H1 (cell line): ENCODE results near the gene KDM1A.

ENCODE experiments used
- ASH2L ChIP-seq: fragments of 200-600, 300-600 bp; sonication (generic); IDR thresholded peaks from one replicate; pipeline ENCODE4 v1.7.1; 2017; ENCODE audit warnings: low read length
- CBX5 ChIP-seq: fragments of 300-800, 300-1000 bp; sonication (generic); IDR thresholded peaks from 2 replicates; pipeline ENCODE4 v1.7.1; 2016; ENCODE audit warnings: antibody characterized with exemption, low read length, low read depth
- CBX8 ChIP-seq: fragments of 300-800, 300-1000 bp; sonication (generic); IDR thresholded peaks from 2 replicates; pipeline ENCODE4 v1.7.1; 2016; ENCODE audit warnings: low read depth, low read length, borderline replicate concordance
- CHD1 ChIP-seq: IDR thresholded peaks from 2 replicates; pipeline ENCODE4 v1.6.1; 2012; ENCODE audit warnings: low read depth, low read length, improper control_type of control experiment
- EGR1 ChIP-seq: IDR thresholded peaks from 2 replicates; pipeline ENCODE4 v1.6.1; 2011; ENCODE audit warnings: low read depth, low read length, borderline replicate concordance
- EZH2 ChIP-seq: fragments of 200-600 bp; sonication (generic); IDR thresholded peaks from 2 replicates; pipeline ENCODE4 v1.7.1; 2012; ENCODE audit warnings: low read depth, mild to moderate bottlenecking, moderate library complexity, low read length, inconsistent platforms; ENCODE audit not compliant: severe bottlenecking
- PHF8 ChIP-seq: fragments of 200-600 bp; sonication (generic); conservative IDR thresholded peaks from 2 replicates; pipeline ENCODE4 v1.7.1; 2012; ENCODE audit warnings: low read depth, mild to moderate bottlenecking, inconsistent platforms, low read length, moderate library complexity
- POLR2A ChIP-seq, 2 experiments: IDR thresholded peaks; 1 replicate in 1 of 2; 2 replicates in 1 of 2; pipeline ENCODE4 v1.6.1; 2011; ENCODE audit warnings: low read depth in 2 of 2, low read length in 2 of 2, mild to moderate bottlenecking in 2 of 2; ENCODE audit errors: control extremely low read depth in 1 of 2
- POLR2AphosphoS5 ChIP-seq: IDR thresholded peaks from 2 replicates; pipeline ENCODE4 v1.6.1; 2011; ENCODE audit warnings: low read depth, low read length
- TF ChIP-seq, protein P1 (sequence below), 3 experiments: IDR thresholded peaks; 1 replicate in 2 of 3; 2 replicates in 1 of 3; pipeline versions ENCODE4 v1.5.1 to v1.6.1; 2011; ENCODE audit warnings: low read length in 3 of 3, mild to moderate bottlenecking in 3 of 3, inconsistent platforms in 2 of 3, low read depth in 1 of 3, moderate library complexity in 1 of 3; ENCODE audit not compliant: insufficient read depth in 1 of 3; ENCODE audit errors: control extremely low read depth in 1 of 3
- TF ChIP-seq, protein P2 (sequence below): IDR thresholded peaks from 2 replicates; pipeline ENCODE4 v1.6.1; 2012; ENCODE audit warnings: inconsistent platforms

DNA sequence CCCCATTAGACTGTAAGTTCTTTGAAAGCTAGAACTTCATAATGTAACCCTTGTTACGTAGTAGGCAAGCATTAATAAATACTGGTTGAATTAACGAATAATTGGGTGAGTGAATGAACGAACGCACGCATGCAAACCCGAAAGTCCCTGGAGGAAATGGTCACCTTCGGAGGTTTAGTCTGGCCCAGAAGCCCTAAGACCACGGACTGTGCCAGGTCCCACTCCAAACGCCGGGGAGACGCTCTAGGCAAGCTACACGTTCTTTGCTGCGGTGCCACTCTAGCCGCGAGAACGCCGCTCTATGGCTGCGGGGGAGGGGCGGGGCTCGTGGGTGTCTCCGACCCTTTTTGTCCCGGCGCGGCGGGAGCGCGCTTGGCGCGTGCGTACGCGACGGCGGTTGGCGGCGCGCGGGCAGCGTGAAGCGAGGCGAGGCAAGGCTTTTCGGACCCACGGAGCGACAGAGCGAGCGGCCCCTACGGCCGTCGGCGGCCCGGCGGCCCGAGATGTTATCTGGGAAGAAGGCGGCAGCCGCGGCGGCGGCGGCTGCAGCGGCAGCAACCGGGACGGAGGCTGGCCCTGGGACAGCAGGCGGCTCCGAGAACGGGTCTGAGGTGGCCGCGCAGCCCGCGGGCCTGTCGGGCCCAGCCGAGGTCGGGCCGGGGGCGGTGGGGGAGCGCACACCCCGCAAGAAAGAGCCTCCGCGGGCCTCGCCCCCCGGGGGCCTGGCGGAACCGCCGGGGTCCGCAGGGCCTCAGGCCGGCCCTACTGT, at the start of gene KDM1A:
- TF ChIP-seq POLR2AphosphoS5 (peak; percentile 95), CBX5 (no peak), EGR1 (peak; percentile 96), POLR2A (IDR thresholded peaks at IDR 0.05; ENCODE audit: control extremely low read depth in 1 of 2, low read depth in 2 of 2, low read length in 2 of 2) (peak; percentile 79 to 86), EZH2 (no peak), ASH2L (peak; percentile 97), PHF8 (no peak; the same call in 1 of the 2 replicates), CBX8 (no peak), CHD1 (peak; percentile 51; the same call in 1 of the 2 replicates)
- TF ChIP-seq, protein P1, sequence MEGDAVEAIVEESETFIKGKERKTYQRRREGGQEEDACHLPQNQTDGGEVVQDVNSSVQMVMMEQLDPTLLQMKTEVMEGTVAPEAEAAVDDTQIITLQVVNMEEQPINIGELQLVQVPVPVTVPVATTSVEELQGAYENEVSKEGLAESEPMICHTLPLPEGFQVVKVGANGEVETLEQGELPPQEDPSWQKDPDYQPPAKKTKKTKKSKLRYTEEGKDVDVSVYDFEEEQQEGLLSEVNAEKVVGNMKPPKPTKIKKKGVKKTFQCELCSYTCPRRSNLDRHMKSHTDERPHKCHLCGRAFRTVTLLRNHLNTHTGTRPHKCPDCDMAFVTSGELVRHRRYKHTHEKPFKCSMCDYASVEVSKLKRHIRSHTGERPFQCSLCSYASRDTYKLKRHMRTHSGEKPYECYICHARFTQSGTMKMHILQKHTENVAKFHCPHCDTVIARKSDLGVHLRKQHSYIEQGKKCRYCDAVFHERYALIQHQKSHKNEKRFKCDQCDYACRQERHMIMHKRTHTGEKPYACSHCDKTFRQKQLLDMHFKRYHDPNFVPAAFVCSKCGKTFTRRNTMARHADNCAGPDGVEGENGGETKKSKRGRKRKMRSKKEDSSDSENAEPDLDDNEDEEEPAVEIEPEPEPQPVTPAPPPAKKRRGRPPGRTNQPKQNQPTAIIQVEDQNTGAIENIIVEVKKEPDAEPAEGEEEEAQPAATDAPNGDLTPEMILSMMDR (IDR thresholded peaks at IDR 0.05; ENCODE audit: control extremely low read depth in 1 of 3, insufficient read depth in 1 of 3, low read depth in 1 of 3, low read length in 3 of 3): peak; percentile 13 to 27 (median 21); a peak in 3 of 4 replicates
- TF ChIP-seq, protein P2, sequence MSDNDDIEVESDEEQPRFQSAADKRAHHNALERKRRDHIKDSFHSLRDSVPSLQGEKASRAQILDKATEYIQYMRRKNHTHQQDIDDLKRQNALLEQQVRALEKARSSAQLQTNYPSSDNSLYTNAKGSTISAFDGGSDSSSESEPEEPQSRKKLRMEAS: peak; percentile 92
